Lower leg skin (tissue), 4 donors: ENCODE measurements around the gene FMNL2. TPM values are rescaled to one million over a fixed set of nuclear protein-coding genes. Genes with fewer than 3 reads are reported as not detected.
A peak's percentile ranks its signal among the peaks of the same experiment; 100 is the strongest.

Source experiments
- DNase-seq, 2 donors: peaks; one replicate each; pipeline ENCODE4 v3.0.0-alpha.2; 2019; ENCODE audit warnings: low spot score in 2 of 2
- H3K4me3 ChIP-seq: fragments of 200-600 bp; sonication (generic); 2 replicates; pipeline ENCODE4 v1.5.1; 2017; ENCODE audit warnings: mild to moderate bottlenecking, low read depth; ENCODE audit not compliant: poor library complexity, severe bottlenecking
- CTCF ChIP-seq, 3 donors: fragments of 450-650 bp; IDR thresholded peaks; one replicate each; pipeline ENCODE4 v1.5.1; 2016; ENCODE audit warnings: antibody characterized with exemption in 3 of 3, mild to moderate bottlenecking in 3 of 3, moderate library complexity in 2 of 3
- POLR2A ChIP-seq, 2 donors: fragments of 450-650 bp; IDR thresholded peaks; one replicate each; pipeline ENCODE4 v1.6.1; 2016 to 2017; ENCODE audit warnings: antibody characterized with exemption in 2 of 2, mild to moderate bottlenecking in 1 of 2, moderate library complexity in 1 of 2
- WGBS, 2 donors: methylation state at CpG; one replicate each; pipeline ENCODE4 v1.1.5; 2018; 5-methylcytosine and 5-hydroxymethylcytosine counted together
- intact Hi-C: fragments of 100-400 bp; cut with DNase I; formaldehyde crosslinking; loops from one replicate; pipeline ENCODE4 v1.15.0; 2023; ENCODE audit warnings: low total_unique reads
- total RNA-seq, 4 donors: library from RNA; depleted of rRNA; stranded (reverse); fragments of >200 nt; gene quantifications; one replicate each; pipeline ENCODE4 v1.1.0, GENCODE V29; 2016

Gene FMNL2
- total RNA-seq, 4 donors from 2014 or later, result 9.6 to 18.3 (median 12.9) TPM

GRCh38 chr2:152585830-152586484 is 251.0 kb downstream of the FMNL2 start:
- intact Hi-C loops, result no loop called here
- DNase-seq, result no peak
- H3K4me3 ChIP-seq, result no peak overlapping the region
- 46 to 61% methylated on average over 3 of the region's 3 CpGs for WGBS, 2 donors
- TF ChIP-seq CTCF (IDR thresholded peaks at IDR 0.05) (no peak), POLR2A (IDR thresholded peaks at IDR 0.05) (no peak)

GRCh38 chr2:152587187-152587947 is 252.4 kb downstream of the FMNL2 start:
- intact Hi-C loops, result no loop called here
- no peak for TF ChIP-seq CTCF (IDR thresholded peaks at IDR 0.05)
- DNase-seq, result no peak
- H3K4me3 ChIP-seq, result no peak overlapping the region
- WGBS, 2 donors, result 82 to 84% methylated on average over 7 of the region's 7 CpGs

GRCh38 chr2:152588998-152589397 is 254.0 kb downstream of the FMNL2 start:
- TF ChIP-seq CTCF (IDR thresholded peaks at IDR 0.05) (no peak), POLR2A (IDR thresholded peaks at IDR 0.05) (no peak)
- intact Hi-C loops, result no loop called here
- WGBS, 2 donors, result 72 to 82% methylated on average over 6 of the region's 6 CpGs
- no peak for DNase-seq
- H3K4me3 ChIP-seq, result no peak overlapping the region

GRCh38 chr2:152594022-152594766 is 259.2 kb downstream of the FMNL2 start:
- peak in 1 of 2 donors; percentile 79 for DNase-seq
- no peak overlapping the region for H3K4me3 ChIP-seq
- no peak for TF ChIP-seq POLR2A (IDR thresholded peaks at IDR 0.05)
- TF ChIP-seq CTCF (IDR thresholded peaks at IDR 0.05), result no peak
- WGBS, 2 donors, result 24 to 42% methylated on average over 6 of the region's 6 CpGs
- intact Hi-C loops, result no loop called here

GRCh38 chr2:152594792-152595191 is 259.8 kb downstream of the FMNL2 start:
- no peak for TF ChIP-seq CTCF (IDR thresholded peaks at IDR 0.05)
- no peak for TF ChIP-seq POLR2A (IDR thresholded peaks at IDR 0.05)
- H3K4me3 ChIP-seq, result no peak overlapping the region
- 25 to 32% methylated on average over 3 of the region's 3 CpGs for WGBS, 2 donors
- peak in 1 of 2 donors; percentile 79 for DNase-seq
- intact Hi-C loops, result no loop called here
